GM18517 (cell line): ENCODE results near the gene ADISSP.

Experiments used
- ATAC-seq: cut with Tn5 transposase; IDR thresholded peaks from one replicate; pipeline ENCODE4 v1.9.1; 2021; ENCODE audit warnings: mild to moderate bottlenecking, moderate library complexity; ENCODE audit not compliant: unreplicated experiment

The ADISSP gene

GRCh38 chr20:3739926-3740451 is 27.6 kb downstream of the ADISSP start:
- ATAC-seq: no peak

GRCh38 chr20:3739054-3739925 is 28.3 kb downstream of the ADISSP start:
- no peak for ATAC-seq

- ATAC-seq: no peak
Observed at GRCh38 chr20:3738111-3739053, 29.2 kb downstream of the ADISSP start.

- ATAC-seq: no peak
Observed at GRCh38 chr20:3735768-3736167, 31.8 kb downstream of the ADISSP start.

- no peak for ATAC-seq
Observed at GRCh38 chr20:3734111-3734843, 33.3 kb downstream of the ADISSP start.

GRCh38 chr20:3733119-3733995 is 34.2 kb downstream of the ADISSP start:
- ATAC-seq: no peak

- ATAC-seq: no peak
Observed at GRCh38 chr20:3732327-3733118, 35.0 kb downstream of the ADISSP start, which contains the start of gene HSPA12B. HSPA12B (plus strand) TSS chr20:3732685; CDS start chr20:3738675, 5,990 bp downstream.

GRCh38 chr20:3731944-3732326 is 35.6 kb downstream of the ADISSP start:
- ATAC-seq: no peak

- no peak for ATAC-seq
Observed at GRCh38 chr20:3730803-3731672, 36.5 kb downstream of the ADISSP start.

- ATAC-seq: no peak
Observed at GRCh38 chr20:3729811-3730540, 37.6 kb downstream of the ADISSP start.

GRCh38 chr20:3729378-3729777 is 38.2 kb downstream of the ADISSP start:
- ATAC-seq: no peak

GRCh38 chr20:3728876-3729275 is 38.7 kb downstream of the ADISSP start:
- ATAC-seq: no peak

GRCh38 chr20:3728354-3728753 is 39.2 kb downstream of the ADISSP start:
- ATAC-seq: no peak

- no peak for ATAC-seq
Observed at GRCh38 chr20:3727401-3728021, 40.0 kb downstream of the ADISSP start.

GRCh38 chr20:3724356-3724755 is 43.2 kb downstream of the ADISSP start:
- ATAC-seq: no peak

GRCh38 chr20:3723284-3723683 is 44.3 kb downstream of the ADISSP start:
- no peak for ATAC-seq

GRCh38 chr20:3721912-3722311 is 45.6 kb downstream of the ADISSP start:
- ATAC-seq: no peak
